ENCODE data around the gene TRIP12. TPM values are rescaled to one million over a fixed set of nuclear protein-coding genes. Genes with fewer than 3 reads are reported as not detected.

The TRIP12 gene
- polyA plus RNA-seq, 3 donors = 22.2 to 56.7 (median 44.0) TPM

GRCh38 chr2:229734410-229734809 lies 187.4 kb downstream of the TRIP12 start:
- Mint-ChIP-seq H3K4me3 (no peak overlapping the region), H3K27ac (no peak overlapping the region)

GRCh38 chr2:229733611-229734245 lies 188.1 kb downstream of the TRIP12 start:
- Mint-ChIP-seq H3K4me3 (no peak overlapping the region), H3K9me3 (peaks cover 9 to 27% (median 20%) of the 10 kb centered on the region in 7 donors)
- intact Hi-C loops (cut with micrococcal nuclease) = no loop called here

More at GRCh38 chr2:229734410-229734809, 187.4 kb downstream of the TRIP12 start:
- Mint-ChIP-seq H3K27me3 (ENCODE audit: low read depth in 3 of 3) (peaks cover 3 to 8% (median 4%) of the 10 kb centered on the region in 3 donors), H3K9me3 (peaks cover 13 to 31% (median 22%) of the 10 kb centered on the region in 7 donors), H3K4me1 (no peaks in the 10 kb centered on the region), H3K36me3 (no peaks in the 10 kb centered on the region)
- no peaks in the 10 kb centered on the region for H3K27me3 ChIP-seq (ENCODE audit: control insufficient read depth in 2 of 2, insufficient read depth in 2 of 2, low read length in 2 of 2)
- intact Hi-C loops (cut with micrococcal nuclease) = no loop called here
- H3K4me3 ChIP-seq (replicated peaks in 1 of 3; ENCODE audit: low read depth in 2 of 3, low read length in 3 of 3) = no peak overlapping the region
- H2AFZ ChIP-seq (ENCODE audit: insufficient read depth, low read depth, low read length, poor library complexity, severe bottlenecking) = no peak overlapping the region
- no peak overlapping the region for H3K4me2 ChIP-seq (replicated peaks; ENCODE audit: extremely low read depth, low read length, poor library complexity, severe bottlenecking)
- H4K20me1 ChIP-seq (ENCODE audit: insufficient read depth, low read length) = no peaks in the 10 kb centered on the region
- H3K9me3 ChIP-seq (replicated peaks in 1 of 2; ENCODE audit: control insufficient read depth in 1 of 2, insufficient read depth in 1 of 2, low read length in 2 of 2) = peaks cover 18 to 24% of the 10 kb centered on the region in 2 donors
- no peak overlapping the region for H3K27ac ChIP-seq (ENCODE audit: low read depth in 1 of 2, low read length in 2 of 2)
- no peak for DNase-seq
- H3K36me3 ChIP-seq (replicated peaks in 1 of 2; ENCODE audit: control insufficient read depth in 1 of 2, insufficient read depth in 2 of 2, low read length in 2 of 2) = no peaks in the 10 kb centered on the region
- no peak for TF ChIP-seq CTCF (IDR thresholded peaks at IDR 0.05)
- no peaks in the 10 kb centered on the region for H3K79me2 ChIP-seq (ENCODE audit: insufficient read depth, low read length)
- WGBS (ENCODE audit: insufficient coverage) = 100% methylated on average over 1 of the region's 1 CpG
- H3K4me1 ChIP-seq (ENCODE audit: control insufficient read depth in 1 of 2, insufficient read depth in 2 of 2, low read length in 2 of 2) = no peaks in the 10 kb centered on the region
- no peak overlapping the region for H3K9ac ChIP-seq (ENCODE audit: insufficient read depth, low read length, poor library complexity, severe bottlenecking)

More at GRCh38 chr2:229733611-229734245, 188.1 kb downstream of the TRIP12 start:
- no peak for DNase-seq
- Mint-ChIP-seq H3K36me3 (no peaks in the 10 kb centered on the region), H3K27ac (no peak overlapping the region), H3K4me1 (no peaks in the 10 kb centered on the region), H3K27me3 (ENCODE audit: low read depth in 3 of 3) (peaks cover 3 to 8% (median 4%) of the 10 kb centered on the region in 3 donors)
- H3K9ac ChIP-seq (ENCODE audit: insufficient read depth, low read length, poor library complexity, severe bottlenecking) = no peak overlapping the region
- H3K36me3 ChIP-seq (replicated peaks in 1 of 2; ENCODE audit: control insufficient read depth in 1 of 2, insufficient read depth in 2 of 2, low read length in 2 of 2) = no peaks in the 10 kb centered on the region
- H2AFZ ChIP-seq (ENCODE audit: insufficient read depth, low read depth, low read length, poor library complexity, severe bottlenecking) = no peak overlapping the region
- H3K4me1 ChIP-seq (ENCODE audit: control insufficient read depth in 1 of 2, insufficient read depth in 2 of 2, low read length in 2 of 2) = no peaks in the 10 kb centered on the region
- no peak overlapping the region for H3K4me2 ChIP-seq (replicated peaks; ENCODE audit: extremely low read depth, low read length, poor library complexity, severe bottlenecking)
- H3K27me3 ChIP-seq (ENCODE audit: control insufficient read depth in 2 of 2, insufficient read depth in 2 of 2, low read length in 2 of 2) = no peaks in the 10 kb centered on the region
- WGBS (ENCODE audit: insufficient coverage) = 100% methylated on average over 1 of the region's 6 CpGs
- H3K27ac ChIP-seq (ENCODE audit: low read depth in 1 of 2, low read length in 2 of 2) = no peak overlapping the region
- TF ChIP-seq CTCF (IDR thresholded peaks at IDR 0.05) = no peak
- H4K20me1 ChIP-seq (ENCODE audit: insufficient read depth, low read length) = no peaks in the 10 kb centered on the region
- peaks cover 16 to 24% of the 10 kb centered on the region in 2 donors for H3K9me3 ChIP-seq (replicated peaks in 1 of 2; ENCODE audit: control insufficient read depth in 1 of 2, insufficient read depth in 1 of 2, low read length in 2 of 2)
- no peaks in the 10 kb centered on the region for H3K79me2 ChIP-seq (ENCODE audit: insufficient read depth, low read length)
- no peak overlapping the region for H3K4me3 ChIP-seq (replicated peaks in 1 of 3; ENCODE audit: low read depth in 2 of 3, low read length in 3 of 3)
